GM21515 (cell line): Measurements from ENCODE around the gene DDOST.
"Not testable (repeated sequence)": the region's sequence is repeated elsewhere in the genome, so short reads cannot be mapped to it uniquely, and the experiment has no call there.

ENCODE experiments used
- ATAC-seq: cut with Tn5 transposase; IDR thresholded peaks from one replicate; pipeline ENCODE4 v1.9.1; 2021; ENCODE audit not compliant: unreplicated experiment

The DDOST gene

DNA sequence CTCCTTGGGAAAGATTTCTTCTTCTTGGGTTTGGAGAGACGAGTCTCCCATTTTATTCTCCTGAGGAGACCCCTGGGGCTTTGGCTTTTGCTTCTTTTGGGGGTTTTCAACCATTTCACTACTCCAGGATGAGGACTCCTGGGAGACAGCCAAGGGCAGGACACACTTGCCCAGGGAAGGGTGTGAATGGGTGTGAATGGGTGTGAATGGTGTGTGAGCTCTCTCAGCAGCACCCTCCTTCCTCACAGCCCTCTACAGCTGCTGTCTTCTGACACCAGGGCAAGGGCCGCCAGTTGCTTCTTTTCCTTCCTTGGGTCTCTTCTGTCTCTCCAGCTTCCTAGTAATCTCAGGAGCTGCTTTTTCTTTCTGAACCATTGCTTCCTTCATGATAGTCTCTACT lies 32.5 kb upstream of the DDOST start:
- ATAC-seq, result no peak

GRCh38 chr1:20691872-20692271 lies 30.7 kb upstream of the DDOST start:
- no peak for ATAC-seq

DNA sequence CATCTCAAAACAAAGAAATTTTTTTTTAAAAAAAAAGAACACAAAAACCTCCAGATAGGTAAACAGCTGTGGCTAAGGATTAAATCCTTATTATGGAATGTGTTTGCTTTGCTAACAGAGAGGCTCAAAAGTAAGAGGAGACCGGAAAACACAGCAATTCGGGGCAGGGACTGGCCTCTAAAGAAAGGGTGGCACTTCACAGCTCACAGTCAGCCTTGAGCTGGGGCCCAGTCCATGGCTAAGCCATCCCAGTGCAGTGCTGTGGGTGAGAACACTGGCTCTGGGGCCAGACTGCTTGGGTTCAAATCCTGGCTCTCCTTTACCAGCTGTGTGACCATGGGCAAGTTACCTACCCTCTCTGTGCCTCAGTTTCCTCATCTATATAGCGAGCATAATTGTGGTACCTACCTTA lies 28.5 kb upstream of the DDOST start:
- ATAC-seq, result no peak

DNA sequence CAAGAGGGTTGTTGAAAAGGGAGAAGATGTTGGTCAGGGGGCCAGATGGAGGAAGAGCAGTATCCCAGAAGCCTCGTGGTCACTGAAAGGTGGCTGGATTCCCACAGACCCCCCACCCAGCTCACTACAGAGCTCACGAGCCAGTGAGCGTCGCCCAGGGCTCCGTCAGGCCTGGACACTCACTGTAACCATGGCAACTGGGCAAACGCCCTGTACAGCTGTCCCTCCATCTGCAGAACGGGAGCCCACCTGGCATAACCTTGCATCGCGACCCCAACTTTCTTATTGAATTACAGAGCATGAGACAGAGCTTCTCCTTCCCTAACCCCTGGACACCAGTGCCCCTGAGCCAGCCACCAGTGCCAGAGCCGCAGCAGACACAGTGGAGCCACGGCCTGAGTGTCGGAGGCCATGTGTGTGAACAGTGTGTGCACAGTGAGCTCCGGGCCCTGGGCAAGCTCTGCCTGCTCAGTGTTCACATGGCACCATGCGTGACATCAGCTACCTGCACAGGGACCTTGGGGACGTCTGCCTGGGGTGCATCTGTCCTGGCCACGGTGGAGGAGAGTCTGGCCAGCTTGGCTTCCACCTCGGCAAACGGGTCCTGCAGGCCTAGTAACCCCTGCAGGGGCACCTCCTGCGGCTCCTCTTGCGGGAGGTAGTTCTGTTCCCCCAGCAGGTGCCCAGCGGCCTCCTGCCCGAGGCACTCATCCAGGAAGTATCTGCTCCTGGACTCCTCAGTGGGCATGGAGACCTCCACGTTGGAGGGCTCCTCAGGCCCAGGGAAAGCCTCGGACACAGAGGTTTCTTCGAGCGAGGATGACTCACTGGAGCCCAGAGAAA lies 25.9 kb upstream of the DDOST start:
- ATAC-seq, result no peak

DNA sequence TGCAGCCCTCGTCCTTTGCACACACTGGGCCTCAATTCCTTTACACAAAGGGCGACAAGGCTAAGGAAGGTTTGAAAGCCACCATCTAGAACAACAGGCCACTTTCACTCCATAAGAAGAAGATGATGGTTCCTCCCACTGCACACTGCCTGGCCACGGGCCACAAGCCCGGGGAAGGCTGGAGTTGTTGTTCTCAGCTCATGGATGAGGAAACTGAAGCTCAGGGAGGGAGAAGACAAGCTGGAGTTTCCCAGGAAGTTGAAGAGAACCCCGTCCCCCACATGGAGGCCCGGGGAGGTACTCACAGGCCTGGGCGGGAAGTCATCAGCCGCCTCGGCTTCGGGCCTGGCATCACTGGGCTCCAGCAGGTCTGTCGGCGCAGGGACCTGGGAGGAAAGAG lies 24.6 kb upstream of the DDOST start:
- no peak for ATAC-seq

GRCh38 chr1:20685099-20685662 lies 24.0 kb upstream of the DDOST start:
- ATAC-seq, result no peak

- ATAC-seq, result no peak
These were observed 23.5 kb upstream of the DDOST start for GRCh38 chr1:20684651-20685050.

DNA sequence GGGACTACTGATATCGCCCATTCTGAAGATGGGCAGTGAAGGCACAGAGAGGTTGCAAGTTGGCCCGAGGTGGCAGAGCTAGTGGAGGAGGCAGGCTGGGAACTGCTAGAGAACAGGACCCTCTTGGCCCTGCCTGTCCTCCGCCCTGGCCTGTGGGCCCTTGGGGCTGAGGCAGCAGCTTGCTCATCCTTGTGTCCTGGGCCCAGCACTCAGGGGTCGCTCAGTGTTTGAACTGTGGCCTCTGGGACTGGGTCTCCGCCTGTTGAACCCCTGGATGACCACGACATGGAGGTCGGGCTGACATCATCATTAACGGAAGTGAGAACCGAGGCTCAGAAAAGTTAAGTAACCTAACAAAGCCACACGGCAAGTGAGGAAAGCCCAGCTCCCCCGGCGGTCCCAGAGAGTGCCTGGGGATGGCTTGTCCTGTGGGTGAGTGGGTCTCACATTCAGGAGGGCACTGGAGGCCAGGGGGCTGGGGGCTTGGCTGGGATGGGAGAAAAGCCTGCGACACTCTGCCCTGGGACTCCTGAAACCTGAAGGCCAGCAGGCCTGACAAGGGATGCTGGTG lies 23.0 kb upstream of the DDOST start:
- no peak for ATAC-seq

DNA sequence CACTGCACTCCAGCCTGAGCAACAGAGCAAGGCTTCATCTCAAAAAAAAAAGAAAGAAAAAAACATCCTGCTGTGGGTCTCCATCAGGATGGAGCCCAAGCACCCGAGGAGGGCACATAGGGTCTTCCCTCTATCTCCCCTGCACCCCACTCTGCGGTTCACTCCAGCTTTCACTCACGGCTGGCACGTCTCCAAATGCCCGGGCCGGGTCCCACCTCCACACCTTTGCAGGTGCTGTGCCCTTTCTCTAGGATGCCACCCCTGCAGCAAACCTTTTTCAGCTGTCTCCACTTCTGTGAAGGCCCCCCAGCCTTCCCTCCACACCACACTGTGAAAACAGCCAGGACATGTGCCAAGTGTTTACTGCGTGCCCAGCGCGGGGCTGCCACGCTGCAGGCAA lies 22.4 kb upstream of the DDOST start:
- ATAC-seq, result no peak

DNA sequence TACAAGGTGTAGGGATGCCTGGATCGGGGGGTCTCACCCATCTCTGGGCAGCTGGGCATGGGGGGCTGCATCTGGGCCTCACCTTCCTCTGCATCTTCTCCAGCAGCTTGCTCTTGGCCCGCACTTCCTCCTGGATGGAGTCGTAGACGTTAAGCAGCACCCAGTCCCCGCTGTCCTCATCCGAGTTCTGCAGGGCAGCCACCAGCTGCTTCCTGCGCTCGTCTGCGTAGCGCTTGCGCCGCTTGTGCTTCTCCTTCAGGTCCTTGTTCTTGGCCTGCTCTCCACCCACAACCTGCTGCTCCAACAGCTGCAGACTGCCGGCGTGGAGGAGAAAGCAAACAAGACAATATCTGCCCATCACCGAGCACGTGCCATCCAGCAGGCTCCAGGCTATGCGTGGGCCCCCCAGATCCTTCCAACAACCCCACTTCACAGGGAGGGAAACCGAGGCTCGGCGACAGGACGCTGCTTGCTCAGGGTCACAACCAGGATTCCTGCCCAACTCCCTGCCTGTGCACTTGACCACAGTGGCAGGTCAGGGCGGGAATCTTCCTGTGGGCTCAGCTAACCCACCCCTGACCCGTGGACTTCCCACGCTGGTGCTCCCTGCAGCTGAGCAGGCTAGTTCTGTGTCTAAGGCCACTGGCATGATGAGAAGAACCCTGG lies 21.5 kb upstream of the DDOST start:
- no peak for ATAC-seq

- no peak for ATAC-seq
These were observed 20.8 kb upstream of the DDOST start for GRCh38 chr1:20681999-20682398.

GRCh38 chr1:20680269-20680668 lies 19.1 kb upstream of the DDOST start:
- ATAC-seq, result no peak

GRCh38 chr1:20678599-20678998 lies 17.4 kb upstream of the DDOST start:
- ATAC-seq, result peak; percentile 64

DNA sequence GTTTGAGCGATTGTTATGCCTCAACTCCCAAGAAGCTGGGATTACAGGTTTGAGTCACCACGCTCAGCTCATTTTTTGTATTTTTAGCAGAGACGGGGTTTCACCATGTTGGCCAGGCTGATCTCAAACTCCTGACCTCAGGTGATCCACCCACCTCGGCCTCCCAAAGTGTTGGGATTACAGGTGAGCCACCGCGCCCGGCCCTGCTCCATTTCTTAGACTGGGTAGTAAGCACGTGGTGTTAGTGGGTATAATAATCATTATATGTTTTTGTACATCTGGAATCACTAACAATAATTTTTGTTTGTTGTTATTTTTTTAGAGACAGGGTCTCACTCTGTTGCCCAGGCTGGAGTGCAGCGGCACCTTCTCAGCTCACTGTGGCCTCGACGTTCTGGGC lies 12.5 kb upstream of the DDOST start:
- ATAC-seq, result not testable (repeated sequence)

GRCh38 chr1:20672265-20672632 lies 11.1 kb upstream of the DDOST start:
- ATAC-seq, result no peak

DNA sequence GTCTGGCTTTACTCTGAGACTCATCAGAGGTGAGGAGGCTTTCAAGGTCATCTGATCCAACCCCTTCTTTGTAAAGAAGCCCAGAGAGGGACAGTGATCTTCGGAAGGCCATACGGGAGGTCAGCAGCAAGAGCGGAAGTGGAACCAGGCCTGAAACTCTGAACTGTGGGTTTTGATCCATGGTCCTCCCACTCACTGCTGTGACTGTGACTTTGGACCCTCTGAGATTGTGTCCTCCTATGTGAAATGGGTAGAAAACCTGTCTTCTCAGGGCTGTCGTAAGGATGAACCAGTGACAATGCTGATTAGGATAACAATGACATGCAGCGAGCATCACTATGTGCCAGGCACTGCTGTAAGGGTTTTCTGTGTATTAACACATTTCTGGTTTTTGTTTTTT lies 9.8 kb upstream of the DDOST start:
- ATAC-seq, result no peak

GRCh38 chr1:20668581-20668980 lies 7.4 kb upstream of the DDOST start:
- ATAC-seq, result no peak

- ATAC-seq, result no peak
These were observed 5.6 kb upstream of the DDOST start for GRCh38 chr1:20666804-20667203.

GRCh38 chr1:20666146-20666545 lies 5.0 kb upstream of the DDOST start:
- no peak for ATAC-seq

- ATAC-seq, result no peak
These were observed 4.6 kb upstream of the DDOST start for GRCh38 chr1:20665726-20666125.

DNA sequence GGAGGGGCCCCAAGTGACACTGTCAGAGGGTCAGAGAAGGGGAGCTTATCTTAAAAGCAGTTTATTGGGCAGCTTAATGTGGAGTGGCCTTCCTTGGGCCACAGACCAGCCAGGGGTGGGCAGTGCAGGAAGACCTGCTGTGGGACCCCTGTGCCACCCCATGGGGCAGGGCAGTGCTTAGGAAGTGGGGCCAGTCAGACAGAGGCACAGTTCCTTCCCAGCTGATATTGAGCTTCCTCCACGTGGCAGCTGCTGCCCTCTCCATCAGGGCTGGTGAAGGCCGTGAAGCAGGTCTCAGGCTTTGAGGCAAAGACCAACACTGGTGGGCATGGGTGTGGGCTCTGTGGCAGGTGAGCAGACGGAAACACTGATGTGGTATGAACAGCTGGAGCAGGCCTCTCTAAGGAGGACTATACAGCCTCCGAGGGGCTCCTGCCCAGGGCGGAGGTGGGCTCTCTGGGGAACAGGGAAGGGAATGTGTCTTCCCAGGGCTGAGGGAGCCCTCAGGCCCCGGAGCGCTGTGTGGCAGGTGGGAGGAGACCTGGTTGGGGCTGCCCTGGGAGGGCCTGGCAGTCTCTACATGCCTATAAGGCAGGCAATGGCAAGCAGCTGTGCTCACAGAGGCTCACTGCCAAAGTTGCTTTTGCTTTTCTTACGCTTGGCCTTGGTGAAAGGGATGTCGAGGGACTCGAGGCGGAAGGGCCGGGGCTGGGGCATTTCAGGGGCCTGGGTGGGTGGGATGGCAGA lies 3.0 kb upstream of the DDOST start:
- ATAC-seq, result no peak
